HTERT RPE-1 (cell line): ENCODE results near the gene SPRR3.

Experiments
- in situ Hi-C: fragments of 300-500 bp; cut with MboI; formaldehyde crosslinking; loops from 4 replicates; pipeline ENCODE4 v1.14.3; 2020; ENCODE audit warnings: low sequenced_read_pairs

SPRR3 gene, protein sequence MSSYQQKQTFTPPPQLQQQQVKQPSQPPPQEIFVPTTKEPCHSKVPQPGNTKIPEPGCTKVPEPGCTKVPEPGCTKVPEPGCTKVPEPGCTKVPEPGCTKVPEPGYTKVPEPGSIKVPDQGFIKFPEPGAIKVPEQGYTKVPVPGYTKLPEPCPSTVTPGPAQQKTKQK

DNA sequence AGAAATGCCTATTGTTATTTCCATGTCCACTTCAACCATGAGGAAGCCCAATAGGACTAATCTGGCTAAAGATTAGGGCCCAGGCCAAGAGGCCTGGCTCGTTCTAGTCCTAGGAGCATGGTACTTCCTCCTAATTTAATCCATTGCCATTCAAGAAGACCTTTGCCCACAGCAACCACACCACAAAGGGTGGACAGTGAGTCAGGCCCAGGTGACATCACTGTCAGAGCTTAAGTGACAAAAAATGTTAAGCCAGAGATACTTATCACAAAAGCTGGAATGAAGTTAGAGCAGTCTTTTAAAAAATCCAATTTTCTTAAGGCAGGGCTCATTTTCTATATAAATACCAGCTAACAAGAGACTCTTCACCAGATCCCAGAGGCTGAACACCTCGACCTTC lies at the start of gene SPRR3:
Gene SPRR3, plus strand, starts transcription at position 368 of the 400 bp plus-strand sequence. CDS start 1,272 bp downstream, outside the sequence.
- in situ Hi-C loops, result no loop called here

DNA sequence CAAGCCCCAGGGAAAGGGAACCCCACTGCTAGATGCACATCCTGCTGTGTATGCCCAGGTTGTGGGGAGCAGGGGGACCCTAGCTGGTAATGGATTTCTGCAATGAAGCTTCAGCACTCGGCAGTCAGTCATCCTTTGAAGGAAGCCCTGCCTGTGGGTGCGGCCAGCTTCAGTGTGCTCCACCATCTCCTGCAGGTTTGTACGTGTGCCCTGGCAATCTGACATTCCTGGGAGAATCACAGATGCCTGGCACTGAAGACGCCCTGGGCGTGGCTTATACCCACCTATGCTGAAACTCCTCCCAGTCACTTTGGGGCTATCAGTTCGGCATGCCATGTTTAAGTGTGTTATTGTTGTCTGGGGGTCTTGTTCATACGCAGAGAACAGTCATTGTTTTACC lies 47.8 kb upstream of the SPRR3 start:
- in situ Hi-C loops, result no loop called here

DNA sequence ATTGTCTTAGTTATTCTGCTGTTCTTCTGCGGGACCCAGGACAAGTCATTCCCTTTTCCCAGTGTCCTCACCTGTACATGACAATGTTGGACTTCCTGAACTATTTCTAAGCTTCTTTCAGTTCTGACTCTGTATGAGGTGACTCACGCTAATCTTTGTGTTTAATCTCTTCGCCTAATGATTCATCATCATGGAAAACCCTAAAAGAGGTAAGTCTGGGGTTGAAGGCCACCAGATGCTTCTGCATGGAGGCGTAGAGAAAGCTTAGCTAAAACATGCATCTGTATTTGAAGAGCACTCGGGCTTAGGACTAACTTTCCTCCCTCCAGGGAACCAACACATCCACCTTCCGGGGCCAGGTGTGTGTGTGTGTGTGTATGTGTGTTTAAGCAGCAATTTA lies 47.1 kb upstream of the SPRR3 start:
- in situ Hi-C loops, result no loop called here

DNA sequence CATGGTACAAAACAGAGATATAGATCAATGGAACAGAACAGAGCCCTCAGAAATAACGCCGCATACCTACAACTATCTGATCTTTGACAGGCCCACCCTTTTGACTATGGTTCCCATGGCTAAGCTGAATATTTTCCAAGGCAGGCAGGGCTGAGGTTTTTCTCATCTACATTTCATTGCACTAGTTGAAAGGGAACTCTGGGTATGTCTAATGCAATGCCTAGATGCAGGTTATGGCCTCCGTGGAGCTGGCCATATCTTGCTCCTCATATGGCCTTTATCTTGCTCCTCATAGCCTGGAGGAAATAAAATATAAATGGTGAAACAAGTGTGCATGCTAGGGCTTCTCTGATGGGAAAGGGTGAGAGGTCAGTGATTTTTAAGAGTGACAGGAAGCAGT lies 44.0 kb upstream of the SPRR3 start:
- in situ Hi-C loops, result no loop called here

DNA sequence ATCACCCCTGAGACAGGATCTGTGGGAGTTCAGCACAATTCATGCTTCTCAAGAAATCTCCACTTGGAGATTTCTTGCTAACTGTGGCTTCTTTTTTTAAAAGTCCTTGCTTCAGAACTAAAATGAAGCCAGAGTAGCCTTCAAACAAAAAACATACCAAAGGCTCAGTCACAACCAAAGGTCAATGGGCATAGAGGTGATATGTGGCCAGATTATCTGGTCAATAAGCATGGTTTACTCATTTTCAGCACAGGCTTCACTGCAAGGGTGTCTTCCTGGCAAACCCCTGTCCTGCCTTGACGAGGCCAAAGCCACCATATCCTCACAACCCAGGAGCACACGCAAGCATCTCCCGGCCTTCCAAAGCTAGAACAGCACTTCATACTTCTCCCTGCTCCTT lies 42.3 kb upstream of the SPRR3 start:
- in situ Hi-C loops, result no loop called here

DNA sequence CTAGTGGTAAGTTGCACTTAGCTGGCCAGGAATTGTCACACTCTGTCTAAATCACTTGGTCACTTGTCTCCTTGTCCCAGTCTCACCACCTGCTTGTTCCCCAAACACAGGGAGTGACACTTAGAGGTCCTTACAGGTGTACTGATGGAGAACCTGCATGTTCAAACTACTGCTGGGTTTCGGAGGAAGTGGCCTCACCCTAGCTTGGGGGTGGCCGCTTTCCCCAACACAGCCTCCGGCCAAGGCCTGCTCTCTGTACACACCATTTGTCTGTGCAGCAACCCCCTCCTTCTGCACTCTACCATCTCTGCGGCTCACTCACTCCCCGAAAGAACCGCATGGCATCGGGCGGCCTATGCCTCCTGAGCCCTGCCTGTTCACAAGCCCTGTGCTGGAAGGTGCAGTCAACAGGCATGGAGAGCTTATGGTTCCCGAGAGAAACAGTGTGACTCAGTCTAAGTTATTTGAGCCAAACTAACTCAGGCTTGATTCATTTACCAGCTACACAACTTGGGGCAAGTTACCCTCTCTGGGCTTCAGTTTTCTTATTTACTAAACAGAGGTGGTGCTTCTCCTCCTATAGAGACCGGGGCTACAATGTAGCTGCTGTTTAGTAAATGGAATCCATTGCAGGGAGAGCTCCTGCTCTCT lies 41.6 kb upstream of the SPRR3 start:
- in situ Hi-C loops, result no loop called here

DNA sequence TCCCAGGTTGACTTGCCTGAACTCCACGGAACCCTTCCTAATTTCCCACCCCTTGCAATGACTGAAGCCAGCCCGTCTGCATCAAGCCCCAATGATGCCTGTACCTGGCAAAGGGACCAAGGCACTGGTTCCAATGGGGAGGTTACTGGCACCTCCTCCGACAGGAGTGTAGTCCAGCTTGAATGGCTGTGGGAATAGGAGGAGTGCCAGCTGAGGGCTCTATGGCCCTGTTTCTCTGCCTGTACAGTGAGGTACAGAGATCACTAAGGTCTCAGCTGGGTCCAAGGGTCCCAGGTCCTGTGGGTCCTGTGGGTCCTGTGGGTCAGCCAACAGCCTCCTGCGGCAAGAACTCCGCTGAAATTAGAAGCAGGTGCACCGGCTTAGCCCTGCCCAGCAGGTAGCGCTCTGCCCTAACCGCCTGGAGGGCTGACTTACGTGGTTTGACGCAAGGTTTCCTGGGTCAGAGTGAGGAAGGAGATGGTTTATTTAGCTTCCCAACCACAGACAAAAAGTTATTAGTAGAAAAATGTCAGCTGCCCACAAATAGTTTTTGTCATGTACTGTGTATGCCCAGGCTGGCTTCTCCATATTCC lies 41.0 kb upstream of the SPRR3 start:
- in situ Hi-C loops, result no loop called here

DNA sequence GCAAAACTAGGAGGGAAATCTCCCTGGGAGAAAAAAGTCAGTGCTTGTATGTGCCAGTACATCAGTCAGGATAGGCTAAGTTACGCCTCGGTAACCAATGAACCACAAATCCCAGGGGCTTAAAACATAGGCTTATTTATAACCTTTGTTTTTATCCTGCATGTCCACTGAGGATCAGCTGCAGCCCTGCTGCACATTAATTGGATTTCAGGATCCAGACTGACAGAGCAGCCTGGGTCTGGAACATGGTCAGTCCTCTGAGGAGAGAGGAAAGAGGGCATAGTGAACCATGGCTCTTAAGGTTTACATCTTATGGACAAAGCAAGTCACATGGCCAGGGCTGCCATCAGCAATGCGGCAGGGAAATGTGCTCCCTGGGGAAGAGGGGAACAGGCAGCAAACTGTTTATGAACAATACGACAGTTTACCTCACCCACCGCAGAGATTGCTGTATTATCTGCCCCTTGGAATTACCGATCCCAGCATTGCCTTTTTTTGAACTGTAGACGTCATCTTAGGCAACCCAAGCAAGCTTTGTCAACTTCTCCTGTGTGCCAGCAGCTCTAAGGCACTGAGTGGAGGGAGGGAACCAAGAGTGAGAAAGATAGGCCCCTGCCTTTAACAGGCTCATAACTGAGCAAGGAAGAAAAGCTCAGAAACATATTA lies 40.2 kb upstream of the SPRR3 start:
- in situ Hi-C loops, result no loop called here

DNA sequence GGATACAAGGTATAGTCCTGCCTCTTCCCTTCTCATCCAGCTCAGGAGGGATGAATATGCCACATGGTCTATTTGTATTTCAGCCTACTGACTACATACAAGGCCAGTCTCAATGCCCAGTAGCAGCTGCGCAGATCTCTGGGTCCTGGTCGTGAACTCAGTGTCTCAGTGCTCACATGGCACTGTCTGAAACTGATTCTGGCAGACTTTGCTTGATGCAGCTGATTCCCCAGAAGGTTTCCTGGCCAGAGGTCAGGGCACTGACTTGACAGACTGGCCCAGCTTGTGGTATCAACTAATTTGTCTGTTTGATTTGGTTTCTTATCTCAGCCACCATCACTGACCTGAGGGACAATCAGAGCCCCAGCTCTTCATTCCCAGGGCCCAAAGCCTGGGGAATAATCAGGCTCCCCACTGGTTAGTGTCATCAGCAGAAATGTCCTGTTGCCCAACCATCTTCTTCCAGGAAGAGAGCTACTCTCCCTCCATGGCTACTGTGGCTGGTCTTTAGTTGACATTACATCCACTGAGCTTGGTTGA lies 38.6 kb upstream of the SPRR3 start:
- in situ Hi-C loops, result no loop called here

DNA sequence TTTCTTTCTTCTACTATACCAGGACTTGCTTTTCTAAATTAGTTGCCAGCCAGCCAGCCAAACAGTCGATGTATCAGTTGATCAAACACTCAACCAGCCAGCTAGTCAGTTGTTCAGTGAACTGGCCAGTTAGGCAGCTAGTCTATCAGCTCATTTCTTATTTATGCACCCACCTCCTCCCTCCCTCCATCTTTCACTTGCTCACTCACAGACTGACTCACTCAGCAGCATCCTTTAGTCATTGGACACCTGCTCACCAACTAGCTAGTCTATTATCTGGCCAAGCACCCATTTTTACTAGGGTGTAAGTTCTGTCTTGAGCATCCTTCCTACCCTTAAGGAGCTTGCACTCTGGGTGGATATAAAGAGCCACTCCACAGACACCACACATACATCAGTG lies 37.0 kb upstream of the SPRR3 start:
- in situ Hi-C loops, result no loop called here

DNA sequence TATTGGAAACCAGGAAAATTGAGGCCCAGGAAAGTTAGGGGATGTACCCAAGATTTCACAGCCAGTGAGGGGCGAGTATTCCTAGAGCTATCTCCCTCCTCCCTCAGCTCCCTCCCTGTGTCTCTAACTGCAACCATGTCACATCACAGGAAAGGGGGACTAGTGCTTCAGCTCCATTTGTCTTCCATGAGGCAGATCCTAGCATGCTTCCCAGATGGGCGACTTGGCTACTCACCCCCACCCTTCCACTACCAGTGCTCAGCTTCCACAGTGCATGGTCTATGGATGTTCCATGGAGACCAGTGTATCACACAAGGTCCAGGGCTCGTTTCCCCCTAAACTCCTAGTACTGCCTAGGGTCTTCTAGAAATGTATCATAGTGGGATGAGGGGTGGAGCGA lies 35.7 kb upstream of the SPRR3 start:
- in situ Hi-C loops, result no loop called here

DNA sequence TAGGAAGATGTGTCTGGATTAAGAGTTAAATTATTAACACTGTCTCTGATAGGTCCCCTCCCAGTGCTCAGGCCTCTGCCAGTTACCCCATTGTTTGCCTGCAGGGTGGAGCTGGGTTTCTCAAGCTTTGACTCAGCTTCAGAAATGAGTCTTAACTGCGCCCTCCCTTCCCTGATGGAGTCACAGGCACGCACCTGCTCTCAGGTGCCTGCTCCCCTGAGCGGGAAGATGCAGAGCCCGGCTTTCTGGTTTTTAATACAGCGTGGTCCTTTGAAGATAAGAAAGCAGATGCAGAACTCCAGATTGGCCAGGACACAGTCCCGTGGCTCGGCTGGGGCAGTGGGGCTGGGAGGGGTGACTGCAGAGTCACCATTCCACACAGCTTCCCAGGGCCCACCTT lies 34.3 kb upstream of the SPRR3 start:
- in situ Hi-C loops, result no loop called here

DNA sequence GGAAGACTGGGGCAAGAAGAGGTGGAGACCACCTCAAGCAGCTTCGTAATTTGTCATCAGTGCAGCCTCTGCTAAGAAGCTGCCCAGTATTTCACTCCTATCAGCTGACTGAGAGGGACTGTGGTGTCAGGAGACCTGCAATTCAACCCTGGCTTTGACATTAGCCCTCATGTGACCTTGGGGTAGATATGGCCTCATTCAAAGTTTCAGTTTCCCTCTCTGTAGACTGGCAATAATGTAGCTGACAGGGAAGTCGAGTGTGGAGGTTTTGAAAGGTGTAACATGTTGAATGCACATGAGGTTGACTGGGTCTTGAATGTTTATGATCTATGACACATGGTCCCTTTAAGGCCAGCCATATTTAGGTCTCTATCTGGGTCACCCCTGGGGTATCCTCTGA lies 33.3 kb upstream of the SPRR3 start:
- in situ Hi-C loops, result no loop called here

DNA sequence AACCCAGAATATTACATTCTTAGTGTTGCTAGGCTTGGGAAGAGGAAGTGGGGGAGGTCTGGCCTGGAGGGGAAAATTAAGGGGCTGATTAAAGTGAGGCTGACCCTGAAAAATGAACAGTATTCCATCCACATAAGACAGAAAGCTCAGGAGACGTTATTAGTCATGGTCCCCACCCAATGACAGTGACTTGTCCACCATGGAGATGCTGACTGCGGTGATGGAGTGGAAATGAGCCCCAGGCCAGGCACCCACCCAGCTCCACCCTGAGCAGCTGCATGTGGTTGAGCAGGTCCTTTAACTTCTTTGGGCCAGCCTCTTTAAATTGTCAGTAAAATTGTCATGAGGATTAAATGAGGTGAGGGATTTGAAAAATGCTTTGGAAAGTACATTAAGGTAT lies 32.5 kb upstream of the SPRR3 start:
- in situ Hi-C loops, result no loop called here

DNA sequence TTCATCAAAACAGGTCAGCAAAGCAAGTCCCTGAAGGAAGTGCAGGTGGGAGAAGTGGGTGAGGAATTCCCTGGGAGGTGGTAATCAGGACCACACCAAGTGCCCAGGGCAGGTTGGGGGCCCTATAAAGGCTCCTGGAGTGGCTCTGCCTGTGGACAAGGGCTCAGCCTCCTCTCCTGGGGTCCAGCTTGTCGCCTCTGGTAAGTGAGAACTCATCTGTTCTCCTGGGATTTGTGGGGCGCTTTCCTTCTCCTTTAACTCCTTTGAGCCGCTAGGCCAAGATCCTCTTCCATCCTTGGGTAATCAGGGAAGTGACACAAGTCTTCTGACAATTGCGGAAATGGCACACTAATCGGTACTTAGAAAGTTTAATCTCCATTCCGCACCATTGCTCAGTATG lies 31.1 kb upstream of the SPRR3 start, which contains the start of gene SPRR4:
Gene SPRR4, plus strand, starts transcription at position 154 of the 400 bp plus-strand sequence. CDS start 1,243 bp downstream, outside the sequence.
- in situ Hi-C loops, result no loop called here

DNA sequence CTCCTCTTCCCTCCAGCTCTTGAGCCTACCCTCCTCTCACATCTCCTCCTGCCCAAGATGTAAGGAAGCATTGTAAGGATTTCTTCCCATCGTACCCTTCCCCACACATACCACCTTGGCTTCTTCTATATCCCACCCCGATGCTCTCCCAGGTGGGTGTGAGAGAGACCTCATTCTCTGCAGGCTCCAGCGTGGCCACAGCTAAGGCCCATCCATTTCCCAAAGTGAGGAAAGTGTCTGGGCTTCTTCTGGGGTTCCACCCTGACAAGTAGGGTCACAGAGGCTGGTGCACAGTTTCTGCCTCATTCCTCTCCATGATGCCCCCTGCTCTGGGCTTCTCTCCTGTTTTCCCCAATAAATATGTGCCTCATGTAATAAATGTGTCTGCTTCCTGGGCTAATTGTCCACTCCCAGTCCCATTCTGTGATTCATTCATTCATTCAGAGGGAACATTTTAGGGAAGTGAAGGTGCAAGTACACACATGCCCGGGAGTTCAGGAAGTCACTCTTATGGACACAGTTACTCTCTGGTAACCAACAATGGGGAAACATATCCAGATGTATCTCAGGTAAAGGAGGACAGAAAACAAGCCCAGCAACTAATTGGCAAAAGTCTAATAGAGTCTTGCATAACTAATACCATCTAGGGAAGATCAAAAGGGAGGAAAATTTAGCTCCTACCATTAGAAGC lies 29.2 kb upstream of the SPRR3 start:
- in situ Hi-C loops, result no loop called here

DNA sequence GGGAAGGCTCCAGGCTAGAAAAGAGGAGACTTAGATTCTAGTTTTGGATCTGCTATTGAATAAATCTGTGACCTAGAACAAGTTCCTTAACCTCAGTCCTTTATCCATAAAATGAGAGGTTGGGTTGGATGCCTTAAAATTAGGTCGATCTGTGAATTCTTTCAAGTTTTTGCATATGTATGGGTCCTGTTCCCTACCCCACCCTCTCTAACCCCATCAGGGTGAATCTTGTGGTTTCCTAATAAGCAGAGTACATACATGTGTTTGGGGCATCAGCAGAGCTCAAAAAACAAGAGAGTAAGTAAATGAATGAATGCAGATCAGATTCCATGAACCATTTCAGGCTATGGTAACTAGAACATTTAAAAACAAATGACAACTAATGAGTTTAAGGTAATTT lies 24.9 kb upstream of the SPRR3 start:
- in situ Hi-C loops, result no loop called here

DNA sequence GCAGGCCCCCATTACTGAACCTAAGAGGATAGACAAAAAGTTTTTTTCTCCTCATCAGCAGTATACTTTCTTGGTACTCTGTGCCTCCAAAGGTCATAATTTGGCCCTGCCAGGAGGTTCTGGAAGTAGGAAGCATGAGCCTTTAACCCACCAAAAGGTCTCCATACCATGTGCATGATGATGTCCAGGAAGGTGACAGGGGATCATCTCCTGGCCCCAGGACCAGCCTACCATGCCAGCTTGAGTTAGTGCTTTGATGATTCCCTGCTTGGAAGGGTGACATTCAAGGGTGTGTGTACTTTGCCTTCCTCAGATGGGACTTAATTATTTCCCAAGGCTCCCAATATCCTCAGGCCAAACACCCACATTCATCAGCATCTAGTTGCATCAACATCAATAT lies 23.9 kb upstream of the SPRR3 start:
- in situ Hi-C loops, result no loop called here

DNA sequence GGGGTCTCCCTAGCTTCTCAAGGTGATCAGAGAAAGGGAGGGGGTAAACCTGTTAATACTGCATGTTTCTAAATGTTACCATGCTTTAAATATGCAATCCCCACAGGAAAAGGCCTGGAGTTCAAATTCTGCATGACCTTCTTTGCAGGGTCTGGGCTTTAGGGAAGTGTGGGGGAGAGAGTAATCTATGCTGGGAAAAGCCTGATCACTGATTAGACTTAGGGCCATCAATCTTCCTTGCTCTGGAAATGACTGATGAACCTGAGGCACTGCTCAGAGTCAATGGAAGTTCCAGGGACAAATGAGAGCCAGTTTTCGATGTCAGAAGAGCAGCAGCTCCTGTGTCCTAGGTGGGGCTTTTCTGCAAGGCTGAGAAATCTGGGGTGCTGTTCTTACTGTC lies 20.9 kb upstream of the SPRR3 start:
- in situ Hi-C loops, result no loop called here

DNA sequence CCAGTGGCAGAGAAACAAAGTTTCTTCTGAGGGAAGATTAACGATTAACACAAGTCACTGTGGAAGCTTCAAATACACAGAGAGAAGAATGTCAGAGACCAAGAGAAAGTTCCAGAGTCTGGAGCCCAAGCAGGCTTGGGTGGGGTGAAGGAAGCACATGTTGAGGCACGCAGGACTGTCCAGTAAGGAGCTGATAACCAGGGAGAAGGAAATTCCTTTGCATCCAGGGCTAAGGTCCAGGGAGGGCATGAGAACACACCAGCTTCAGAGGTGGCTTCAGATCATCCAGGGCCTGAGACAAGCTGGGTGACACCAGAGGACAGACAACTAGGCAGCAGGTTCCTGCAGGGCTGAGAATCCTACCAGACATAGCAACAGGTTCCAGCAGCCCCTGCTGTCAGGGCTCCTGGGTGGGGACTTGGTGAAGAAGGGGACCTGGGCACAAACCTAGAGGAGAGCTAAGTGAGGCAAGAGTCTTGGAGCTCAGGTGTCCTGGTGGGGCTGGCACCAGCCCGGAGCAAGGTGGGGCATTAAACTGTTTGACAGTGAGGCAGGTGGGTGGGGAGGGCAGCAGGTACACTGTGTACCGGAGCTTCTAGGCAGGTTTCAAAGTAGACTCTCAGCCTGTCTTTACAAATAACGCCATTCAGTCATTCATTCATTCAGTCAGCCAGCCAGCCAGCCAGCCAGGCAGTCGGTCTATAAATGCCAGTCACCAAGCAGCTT lies 20.2 kb upstream of the SPRR3 start:
- in situ Hi-C loops, result no loop called here

DNA sequence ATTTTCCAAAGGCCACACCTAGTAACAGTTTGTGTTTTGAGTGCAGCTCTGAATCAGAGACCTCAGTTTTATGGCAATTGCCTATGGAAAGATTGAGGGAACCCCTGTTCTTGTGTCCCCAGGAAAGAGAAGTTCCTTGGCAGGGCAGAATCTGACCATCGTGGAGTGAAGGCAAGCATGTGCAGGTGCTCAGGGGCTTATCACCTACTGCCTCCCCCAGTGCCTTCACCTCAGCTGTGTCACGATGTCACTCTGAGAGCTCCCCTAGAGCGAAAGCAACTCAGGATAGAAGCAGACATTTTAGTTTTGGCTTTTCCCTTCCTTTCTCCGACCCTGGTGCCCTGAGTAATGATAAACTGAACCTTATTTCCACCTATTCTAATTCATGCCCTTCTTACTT lies 19.5 kb upstream of the SPRR3 start:
- in situ Hi-C loops, result no loop called here
